ENCODE data around the gene GRAMD4.
"Not testable (repeated sequence)": the region's sequence is repeated elsewhere in the genome, so short reads cannot be mapped to it uniquely, and the experiment has no call there.

The GRAMD4 gene

DNA sequence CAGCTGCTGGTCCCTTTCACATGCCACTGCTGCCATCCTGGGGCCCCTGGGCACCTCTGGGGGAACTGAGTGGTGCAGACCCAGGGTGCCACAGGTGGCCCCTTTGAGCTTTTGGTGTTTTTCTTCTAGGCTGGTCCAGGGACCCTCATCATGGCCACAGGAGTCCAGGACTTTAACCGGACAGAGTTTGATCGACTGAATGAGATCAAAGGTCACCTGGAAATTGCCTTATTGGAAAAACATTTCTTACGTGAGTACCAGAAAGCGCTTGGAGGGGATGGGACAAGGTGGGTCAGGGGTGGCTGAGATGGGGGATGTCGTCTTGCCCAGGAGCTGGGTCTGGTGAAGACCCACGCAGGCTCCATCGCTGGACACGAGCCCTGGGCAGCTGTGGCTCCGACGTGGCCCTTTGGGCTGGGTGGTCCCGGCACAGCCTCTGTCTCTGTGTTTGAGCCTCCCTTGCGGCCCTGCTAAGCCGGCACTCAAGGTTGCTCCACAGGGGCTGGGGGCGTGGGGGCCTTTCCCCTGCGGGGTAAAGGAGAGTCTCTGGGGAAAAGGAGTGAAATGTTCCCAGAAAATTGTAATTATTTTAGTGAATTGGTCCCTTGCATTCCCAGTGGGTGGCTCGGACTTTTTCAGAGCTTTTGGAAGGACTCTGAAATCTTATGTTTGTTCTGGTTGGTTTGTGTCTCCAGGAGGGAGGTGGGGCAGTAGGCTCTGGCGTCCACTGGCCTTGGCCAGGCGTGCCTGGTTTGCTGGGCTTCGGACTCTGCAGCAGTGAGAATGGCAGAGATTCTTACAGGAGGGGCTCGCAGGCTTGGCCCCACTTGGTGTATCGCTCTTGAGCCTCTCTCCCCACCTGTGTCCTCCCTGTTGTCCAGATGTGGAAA lies 17.8 kb downstream of the GRAMD4 start:
- TF ChIP-seq, protein P1, sequence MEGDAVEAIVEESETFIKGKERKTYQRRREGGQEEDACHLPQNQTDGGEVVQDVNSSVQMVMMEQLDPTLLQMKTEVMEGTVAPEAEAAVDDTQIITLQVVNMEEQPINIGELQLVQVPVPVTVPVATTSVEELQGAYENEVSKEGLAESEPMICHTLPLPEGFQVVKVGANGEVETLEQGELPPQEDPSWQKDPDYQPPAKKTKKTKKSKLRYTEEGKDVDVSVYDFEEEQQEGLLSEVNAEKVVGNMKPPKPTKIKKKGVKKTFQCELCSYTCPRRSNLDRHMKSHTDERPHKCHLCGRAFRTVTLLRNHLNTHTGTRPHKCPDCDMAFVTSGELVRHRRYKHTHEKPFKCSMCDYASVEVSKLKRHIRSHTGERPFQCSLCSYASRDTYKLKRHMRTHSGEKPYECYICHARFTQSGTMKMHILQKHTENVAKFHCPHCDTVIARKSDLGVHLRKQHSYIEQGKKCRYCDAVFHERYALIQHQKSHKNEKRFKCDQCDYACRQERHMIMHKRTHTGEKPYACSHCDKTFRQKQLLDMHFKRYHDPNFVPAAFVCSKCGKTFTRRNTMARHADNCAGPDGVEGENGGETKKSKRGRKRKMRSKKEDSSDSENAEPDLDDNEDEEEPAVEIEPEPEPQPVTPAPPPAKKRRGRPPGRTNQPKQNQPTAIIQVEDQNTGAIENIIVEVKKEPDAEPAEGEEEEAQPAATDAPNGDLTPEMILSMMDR (IDR thresholded peaks at IDR 0.05; ENCODE audit: insufficient read depth, missing control alignments) = no peak
- FAIRE-seq (no peak), DNase-seq (ENCODE audit: insufficient read length, low spot score) (no peak)

DNA sequence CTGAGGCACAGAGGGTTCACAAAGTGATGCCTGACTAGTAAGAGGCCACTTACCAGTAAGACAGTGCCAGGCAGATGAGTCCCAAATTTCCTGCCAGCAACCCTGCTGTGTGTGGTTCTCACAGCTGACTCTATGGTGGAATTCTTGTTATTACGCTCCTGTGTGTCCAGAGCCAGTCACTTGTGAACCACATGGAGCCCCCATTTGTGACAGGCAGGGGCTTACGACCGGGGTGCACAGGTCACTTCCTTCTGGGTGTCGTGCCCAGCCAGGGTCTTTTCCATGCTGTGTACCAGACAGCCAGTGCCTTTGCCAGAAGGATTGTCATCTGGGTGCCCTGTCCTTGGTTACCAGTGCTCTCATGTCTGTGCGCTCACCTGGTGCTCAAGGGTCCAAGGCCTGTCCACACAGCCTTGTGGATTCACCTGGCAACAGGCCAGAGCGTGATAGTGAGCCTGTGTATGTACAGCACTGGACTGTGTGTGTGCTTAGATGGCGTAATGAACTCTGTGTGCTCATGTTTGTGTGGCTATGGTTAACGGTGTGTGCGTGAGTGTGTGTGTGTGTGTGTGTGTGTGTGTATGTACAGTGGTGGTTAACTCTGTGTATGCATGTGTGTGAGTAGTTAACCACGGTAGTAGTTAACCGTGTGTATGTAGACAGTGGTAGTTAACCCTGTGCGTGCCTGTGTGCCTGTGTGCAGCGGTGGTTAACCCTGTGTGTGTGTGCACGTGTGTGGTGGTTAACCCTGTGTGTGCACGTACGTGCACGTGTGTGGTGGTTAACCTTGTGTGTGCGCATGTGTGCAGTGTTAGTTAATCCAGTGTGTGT lies 18.6 kb downstream of the GRAMD4 start:
- DNase-seq (ENCODE audit: insufficient read length, low spot score) = no peak
- TF ChIP-seq, protein P1 (IDR thresholded peaks at IDR 0.05; ENCODE audit: insufficient read depth, missing control alignments) = no peak
- FAIRE-seq = no peak

DNA sequence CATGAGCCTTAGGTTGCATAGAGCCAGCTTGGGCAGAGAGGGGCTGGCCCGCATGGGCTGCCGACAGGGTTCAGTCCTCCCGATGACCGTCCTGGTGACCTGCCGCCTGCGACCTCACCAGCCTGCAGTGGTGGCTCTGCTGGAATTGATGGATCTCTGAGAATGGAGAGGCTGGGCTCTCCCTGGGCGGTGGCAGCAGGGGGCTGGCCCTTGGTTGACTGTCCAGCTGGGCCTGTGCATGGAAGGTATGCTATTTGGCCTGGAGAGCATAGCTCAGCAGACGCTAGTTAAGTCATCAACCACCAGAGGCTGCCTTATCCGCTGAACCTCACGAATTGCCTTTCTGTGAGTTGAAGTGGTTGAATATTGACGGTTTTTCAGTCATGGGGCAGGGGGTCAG lies 19.7 kb downstream of the GRAMD4 start:
- TF ChIP-seq, protein P1 (IDR thresholded peaks at IDR 0.05; ENCODE audit: insufficient read depth, missing control alignments) = no peak
- DNase-seq (ENCODE audit: insufficient read length, low spot score) (no peak), FAIRE-seq (no peak)

DNA sequence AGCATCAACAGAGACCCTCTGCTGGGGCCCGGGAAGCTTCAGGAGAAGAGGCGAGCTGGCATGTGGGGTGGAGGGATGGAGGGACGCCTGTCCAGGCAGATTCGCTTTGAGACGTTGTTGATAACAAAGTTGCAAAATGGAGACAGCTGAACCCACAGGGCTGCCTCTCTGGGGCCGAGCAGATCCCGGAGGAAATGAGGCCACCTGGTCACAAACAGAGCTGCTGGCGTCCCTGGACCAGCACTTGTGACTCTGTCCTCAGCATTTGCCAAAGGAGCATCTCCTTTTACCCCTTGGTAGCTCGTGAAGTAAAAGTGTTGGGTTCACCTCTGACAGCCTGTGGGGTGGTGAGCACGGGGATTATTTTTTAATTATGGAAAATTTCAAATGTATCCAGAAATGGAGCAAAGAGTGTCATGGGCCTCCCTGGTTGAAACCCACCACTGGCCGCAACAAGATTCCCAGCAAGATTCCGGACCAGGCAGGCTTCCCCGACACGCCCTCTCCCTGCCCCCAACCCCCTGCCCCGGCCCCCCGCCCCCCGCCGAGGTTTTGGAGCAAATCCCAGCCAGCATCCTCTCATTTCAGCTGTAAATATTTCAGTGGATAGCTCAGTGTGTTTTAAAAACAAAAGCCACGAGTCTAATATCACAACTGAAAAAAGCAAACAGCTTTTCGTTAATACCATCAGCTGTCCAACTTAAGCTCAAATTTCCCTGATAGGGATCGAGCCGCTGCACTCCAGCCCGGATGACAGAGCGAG lies 20.3 kb downstream of the GRAMD4 start:
- no peak for DNase-seq (ENCODE audit: insufficient read length, low spot score)
- FAIRE-seq = no peak
- TF ChIP-seq, protein P1 (IDR thresholded peaks at IDR 0.05; ENCODE audit: insufficient read depth, missing control alignments) = no peak

DNA sequence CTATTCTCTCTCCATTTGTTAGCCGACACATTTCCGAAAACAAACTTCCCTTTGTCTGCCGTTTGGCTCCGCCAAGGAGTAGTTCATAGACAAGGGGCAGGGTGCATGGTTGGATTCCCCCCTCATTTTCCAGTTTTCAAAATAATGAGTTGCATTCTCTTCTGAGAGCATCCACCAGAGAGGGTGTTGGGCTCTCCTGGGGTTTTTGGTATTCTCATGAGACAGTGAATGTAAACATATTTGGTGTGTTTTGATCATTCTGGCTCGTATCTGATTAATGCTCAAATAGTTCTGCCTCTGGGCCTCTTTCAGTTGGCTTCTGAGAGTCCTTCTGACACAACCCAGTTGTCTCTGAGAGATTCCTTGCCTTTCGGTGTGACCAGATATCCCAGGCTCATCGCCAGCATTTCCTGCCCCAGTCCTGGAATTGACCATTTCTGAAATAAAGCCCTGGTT lies 21.7 kb downstream of the GRAMD4 start:
- DNase-seq (ENCODE audit: insufficient read length, low spot score) (no peak), FAIRE-seq (no peak)
- TF ChIP-seq, protein P1 (IDR thresholded peaks at IDR 0.05; ENCODE audit: insufficient read depth, missing control alignments) = no peak

DNA sequence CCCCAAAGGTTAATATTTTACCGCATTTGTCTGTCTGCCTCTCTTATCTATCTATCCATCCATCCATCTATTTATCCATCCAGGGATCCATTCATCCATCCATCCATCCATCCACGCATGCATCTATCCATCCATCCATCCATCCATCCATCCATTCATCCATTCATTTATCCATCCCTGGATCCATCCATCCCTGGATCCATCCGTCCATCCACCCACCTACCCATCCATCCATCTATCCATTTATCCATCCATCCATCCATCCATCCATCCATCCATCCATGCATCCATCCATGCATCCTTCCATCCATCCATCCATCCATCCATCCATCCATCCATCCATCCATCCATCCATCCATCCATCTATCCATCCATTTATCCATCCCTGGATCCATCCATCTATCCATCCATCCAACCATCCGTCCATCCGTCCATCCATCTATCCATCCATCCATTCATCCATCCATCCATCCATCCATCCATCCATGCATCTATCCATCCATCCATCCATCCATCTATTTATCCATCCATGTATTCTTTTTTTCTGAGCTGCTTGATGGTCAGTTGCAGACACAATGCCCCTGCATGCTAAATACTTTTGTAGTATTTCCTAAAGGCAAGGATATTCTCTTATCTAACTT lies 22.8 kb downstream of the GRAMD4 start:
- not testable (repeated sequence) for FAIRE-seq; DNase-seq (ENCODE audit: insufficient read length, low spot score)
